Measurements from ENCODE around the gene SPSB4.

SPSB4 gene

DNA sequence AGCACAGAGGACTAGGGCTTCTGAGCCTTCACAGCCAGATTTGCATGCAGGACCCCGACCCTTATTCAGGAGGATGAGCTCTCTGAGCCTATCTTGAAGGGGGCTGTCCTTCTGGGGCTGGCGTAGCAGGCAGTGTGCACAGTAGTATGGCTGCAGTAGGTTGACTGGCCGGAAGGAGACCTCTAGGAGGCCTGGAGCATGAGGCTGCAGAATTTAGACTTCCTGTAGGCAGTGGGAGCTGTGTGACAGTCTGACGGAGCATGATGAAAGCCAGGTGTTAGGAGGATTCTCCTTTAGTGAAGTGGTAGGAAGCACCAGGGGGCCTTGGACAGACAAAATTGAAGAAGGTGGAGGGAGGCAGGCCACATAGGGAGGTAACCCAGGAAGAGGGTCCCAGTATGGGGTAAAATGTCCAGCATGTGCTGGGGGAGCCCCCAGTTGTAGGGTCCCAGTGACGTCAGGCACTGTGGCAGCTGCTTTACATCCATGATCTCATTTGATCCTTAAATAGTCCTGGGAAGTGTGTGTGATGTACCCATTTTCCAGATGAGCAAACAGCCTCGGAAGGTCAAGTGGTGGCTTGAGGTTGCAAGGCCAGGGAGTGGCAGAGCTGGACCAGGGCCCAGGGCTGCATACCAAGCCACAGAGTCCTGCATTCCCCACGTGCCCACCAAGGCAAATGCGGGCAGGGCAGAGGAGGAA, 36.1 kb downstream of the SPSB4 start:
- H4K20me1 ChIP-seq (ENCODE audit: insufficient read depth), result no peaks in the 10 kb centered on the region
- peaks cover 12% of the 10 kb centered on the region for H3K4me1 ChIP-seq (ENCODE audit: low read depth, poor library complexity, severe bottlenecking)
- H3K27me3 ChIP-seq (ENCODE audit: insufficient read depth, low read depth), result no peaks in the 10 kb centered on the region
- no peak overlapping the region for H3K4me2 ChIP-seq
- H3K36me3 ChIP-seq (ENCODE audit: insufficient read depth), result no peaks in the 10 kb centered on the region
- H3K79me2 ChIP-seq (ENCODE audit: insufficient read depth, low read depth), result no peaks in the 10 kb centered on the region
- H2AFZ ChIP-seq (ENCODE audit: low read depth), result no peak overlapping the region
- no peak overlapping the region for H3K4me3 ChIP-seq (IDR thresholded peaks at IDR 0.05; ENCODE audit: insufficient read depth, low read depth, low read length)
- no peak overlapping the region for H3K9ac ChIP-seq
- TF ChIP-seq, protein P1, sequence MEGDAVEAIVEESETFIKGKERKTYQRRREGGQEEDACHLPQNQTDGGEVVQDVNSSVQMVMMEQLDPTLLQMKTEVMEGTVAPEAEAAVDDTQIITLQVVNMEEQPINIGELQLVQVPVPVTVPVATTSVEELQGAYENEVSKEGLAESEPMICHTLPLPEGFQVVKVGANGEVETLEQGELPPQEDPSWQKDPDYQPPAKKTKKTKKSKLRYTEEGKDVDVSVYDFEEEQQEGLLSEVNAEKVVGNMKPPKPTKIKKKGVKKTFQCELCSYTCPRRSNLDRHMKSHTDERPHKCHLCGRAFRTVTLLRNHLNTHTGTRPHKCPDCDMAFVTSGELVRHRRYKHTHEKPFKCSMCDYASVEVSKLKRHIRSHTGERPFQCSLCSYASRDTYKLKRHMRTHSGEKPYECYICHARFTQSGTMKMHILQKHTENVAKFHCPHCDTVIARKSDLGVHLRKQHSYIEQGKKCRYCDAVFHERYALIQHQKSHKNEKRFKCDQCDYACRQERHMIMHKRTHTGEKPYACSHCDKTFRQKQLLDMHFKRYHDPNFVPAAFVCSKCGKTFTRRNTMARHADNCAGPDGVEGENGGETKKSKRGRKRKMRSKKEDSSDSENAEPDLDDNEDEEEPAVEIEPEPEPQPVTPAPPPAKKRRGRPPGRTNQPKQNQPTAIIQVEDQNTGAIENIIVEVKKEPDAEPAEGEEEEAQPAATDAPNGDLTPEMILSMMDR (conservative IDR thresholded peaks at IDR 0.05; ENCODE audit: low read depth, low read length), result no peak
- H3K27ac ChIP-seq, result no peak overlapping the region

DNA sequence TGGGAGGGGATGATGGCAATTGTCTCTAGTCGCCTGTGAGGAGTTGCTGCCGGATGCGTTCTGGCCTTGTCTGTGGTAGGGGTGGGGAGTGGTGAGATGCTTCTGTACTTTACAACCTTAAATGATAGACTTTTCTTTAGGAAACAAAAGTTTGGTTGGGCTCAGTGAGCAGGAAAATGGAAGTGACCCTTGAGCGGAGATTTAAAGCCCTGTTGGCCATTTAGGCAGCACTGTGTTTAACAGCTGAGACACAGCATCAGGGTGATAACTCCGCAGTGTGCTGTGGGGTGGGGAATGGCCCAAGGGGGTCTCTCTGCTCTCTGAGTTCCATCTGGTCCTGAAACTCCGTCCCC, 36.6 kb downstream of the SPSB4 start:
- no peaks in the 10 kb centered on the region for H3K27me3 ChIP-seq (ENCODE audit: insufficient read depth, low read depth)
- H3K79me2 ChIP-seq (ENCODE audit: insufficient read depth, low read depth), result no peaks in the 10 kb centered on the region
- no peak overlapping the region for H3K9ac ChIP-seq
- H2AFZ ChIP-seq (ENCODE audit: low read depth), result no peak overlapping the region
- H4K20me1 ChIP-seq (ENCODE audit: insufficient read depth), result no peaks in the 10 kb centered on the region
- H3K27ac ChIP-seq, result no peak overlapping the region
- H3K4me2 ChIP-seq, result no peak overlapping the region
- H3K4me3 ChIP-seq (IDR thresholded peaks at IDR 0.05; ENCODE audit: insufficient read depth, low read depth, low read length), result no peak overlapping the region
- peaks cover 12% of the 10 kb centered on the region for H3K4me1 ChIP-seq (ENCODE audit: low read depth, poor library complexity, severe bottlenecking)
- H3K36me3 ChIP-seq (ENCODE audit: insufficient read depth), result no peaks in the 10 kb centered on the region
- TF ChIP-seq, protein P1 (conservative IDR thresholded peaks at IDR 0.05; ENCODE audit: low read depth, low read length), result no peak

DNA sequence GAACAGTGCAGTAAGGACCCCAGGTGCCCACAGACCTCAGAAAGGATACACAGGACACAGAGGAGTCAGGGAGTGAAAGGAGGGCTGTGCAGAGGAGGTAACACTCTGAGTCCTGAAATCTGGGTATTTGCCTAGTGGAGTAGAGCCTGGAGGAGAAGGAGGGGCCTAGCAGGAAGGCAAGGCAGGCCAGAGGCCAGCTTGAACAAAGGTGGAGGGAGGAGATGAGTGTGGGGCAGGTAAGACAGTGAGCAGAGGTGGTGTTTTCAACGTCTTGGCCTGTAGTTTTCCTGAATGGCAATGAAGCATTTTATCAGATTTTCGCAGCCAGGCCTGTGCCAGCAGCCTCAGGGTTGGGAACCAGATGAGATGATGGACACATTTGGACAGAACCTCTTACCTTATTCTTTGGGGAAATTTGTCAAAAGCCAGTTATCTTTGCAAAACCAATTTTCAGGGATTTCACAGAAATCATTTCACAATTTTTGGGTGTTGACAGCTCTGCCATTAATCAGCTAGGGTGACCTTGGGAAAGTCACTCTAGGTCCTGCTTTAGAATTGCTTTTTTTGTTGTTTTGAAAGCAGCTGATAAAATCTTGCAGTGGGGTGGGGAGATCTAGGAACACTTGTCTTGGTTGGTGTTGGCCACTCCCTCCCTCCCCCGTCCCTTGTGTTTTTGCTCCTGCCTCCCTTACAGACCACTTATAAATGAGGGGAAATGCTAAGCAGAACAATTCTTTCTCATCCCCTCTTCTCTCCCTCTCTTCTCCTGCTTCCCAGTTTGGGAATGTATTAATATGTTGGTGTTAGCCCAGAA, 38.4 kb downstream of the SPSB4 start:
- Histone ChIP-seq H3K4me3 (IDR thresholded peaks at IDR 0.05; ENCODE audit: insufficient read depth, low read depth, low read length) (no peak overlapping the region), H3K4me2 (no peak overlapping the region), H2AFZ (ENCODE audit: low read depth) (no peak overlapping the region), H3K4me1 (ENCODE audit: low read depth, poor library complexity, severe bottlenecking) (peaks cover 12% of the 10 kb centered on the region), H3K36me3 (ENCODE audit: insufficient read depth) (no peaks in the 10 kb centered on the region), H3K27me3 (ENCODE audit: insufficient read depth, low read depth) (no peaks in the 10 kb centered on the region), H4K20me1 (ENCODE audit: insufficient read depth) (no peaks in the 10 kb centered on the region), H3K27ac (no peak overlapping the region), H3K79me2 (ENCODE audit: insufficient read depth, low read depth) (no peaks in the 10 kb centered on the region), H3K9ac (no peak overlapping the region)
- TF ChIP-seq, protein P1 (conservative IDR thresholded peaks at IDR 0.05; ENCODE audit: low read depth, low read length), result no peak

DNA sequence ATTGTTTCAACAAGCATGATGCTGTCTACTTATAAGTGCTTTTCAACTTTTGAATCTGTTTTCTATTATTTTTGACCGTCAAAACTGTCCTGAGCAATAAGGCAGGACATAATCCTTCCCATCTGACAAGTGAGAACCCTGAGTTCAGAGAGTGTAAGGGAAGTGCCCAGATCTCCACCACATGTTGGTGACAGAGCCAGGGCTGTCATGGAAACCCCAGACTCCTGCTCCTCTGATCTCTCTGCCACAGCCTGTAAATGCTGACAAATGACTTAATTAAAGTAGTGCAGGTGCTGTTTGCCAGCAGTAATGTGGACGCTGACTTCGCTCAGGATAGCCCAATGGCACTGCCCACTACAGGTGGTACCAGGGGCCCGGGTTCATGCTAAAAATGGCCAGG, 40.3 kb downstream of the SPSB4 start:
- H3K9ac ChIP-seq, result no peak overlapping the region
- no peaks in the 10 kb centered on the region for H3K36me3 ChIP-seq (ENCODE audit: insufficient read depth)
- TF ChIP-seq, protein P1 (conservative IDR thresholded peaks at IDR 0.05; ENCODE audit: low read depth, low read length), result no peak
- no peaks in the 10 kb centered on the region for H3K27me3 ChIP-seq (ENCODE audit: insufficient read depth, low read depth)
- H2AFZ ChIP-seq (ENCODE audit: low read depth), result peak overlapping the region; percentile 2; the same call in 1 of the 2 replicates
- no peak overlapping the region for H3K4me2 ChIP-seq
- H3K4me1 ChIP-seq (ENCODE audit: low read depth, poor library complexity, severe bottlenecking), result peaks cover 12% of the 10 kb centered on the region
- H4K20me1 ChIP-seq (ENCODE audit: insufficient read depth), result no peaks in the 10 kb centered on the region
- H3K4me3 ChIP-seq (IDR thresholded peaks at IDR 0.05; ENCODE audit: insufficient read depth, low read depth, low read length), result no peak overlapping the region
- no peaks in the 10 kb centered on the region for H3K79me2 ChIP-seq (ENCODE audit: insufficient read depth, low read depth)
- 0 out of 2 replicates have a peak overlapping the region, but pooled peaks have one; percentile 5 for H3K27ac ChIP-seq
